ENCODE data around the gene DPM1.
A peak's percentile ranks its signal among the peaks of the same experiment; 100 is the strongest.

Gene DPM1

GRCh38 chr20:50967586-50967985 is 9.3 kb upstream of the DPM1 start:
- no peaks in the 10 kb centered on the region for H3K9me3 Mint-ChIP-seq
- peaks cover 0 to under 1% of the 10 kb centered on the region in 2 donors for H3K36me3 Mint-ChIP-seq
- ATAC-seq (replicated peaks) (no peak), DNase-seq (no peak)
- H3K4me1 Mint-ChIP-seq, result no peaks in the 10 kb centered on the region
- peaks cover 5% of the 10 kb centered on the region in 2 donors for H3K27me3 Mint-ChIP-seq
- no peak overlapping the region for H3K4me3 Mint-ChIP-seq
- H3K27ac Mint-ChIP-seq, result no peak overlapping the region

DNA sequence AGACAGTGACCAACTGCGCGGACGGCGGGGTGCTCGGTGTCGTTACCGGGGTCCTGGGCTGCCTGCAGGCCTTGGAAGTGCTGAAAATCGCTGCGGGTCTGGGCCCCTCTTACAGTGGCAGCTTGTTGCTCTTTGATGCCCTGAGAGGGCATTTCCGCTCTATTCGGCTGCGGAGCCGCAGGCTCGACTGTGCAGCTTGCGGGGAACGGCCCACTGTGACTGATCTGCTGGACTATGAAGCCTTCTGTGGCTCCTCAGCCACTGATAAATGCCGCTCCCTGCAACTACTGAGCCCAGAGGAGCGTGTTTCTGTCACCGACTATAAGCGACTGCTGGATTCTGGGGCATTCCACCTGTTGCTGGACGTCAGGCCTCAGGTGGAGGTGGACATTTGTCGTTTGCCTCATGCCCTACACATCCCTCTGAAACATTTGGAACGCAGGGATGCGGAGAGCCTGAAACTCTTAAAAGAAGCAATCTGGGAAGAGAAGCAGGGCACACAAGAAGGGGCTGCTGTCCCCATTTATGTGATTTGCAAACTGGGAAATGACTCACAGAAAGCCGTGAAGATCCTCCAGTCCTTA is 1.3 kb upstream of the DPM1 start:
- peak overlapping the region; percentile 100 for H3K27ac Mint-ChIP-seq
- H3K9me3 Mint-ChIP-seq, result peaks cover 0 to 3% of the 10 kb centered on the region in 2 donors
- H3K27me3 Mint-ChIP-seq, result no peaks in the 10 kb centered on the region
- DNase-seq (no peak), ATAC-seq (replicated peaks) (no peak)
- peaks cover 13 to 23% of the 10 kb centered on the region in 2 donors for H3K36me3 Mint-ChIP-seq
- H3K4me3 Mint-ChIP-seq, result peak overlapping the region; percentile 96
- peaks cover 9 to 38% of the 10 kb centered on the region in 2 donors for H3K4me1 Mint-ChIP-seq

DNA sequence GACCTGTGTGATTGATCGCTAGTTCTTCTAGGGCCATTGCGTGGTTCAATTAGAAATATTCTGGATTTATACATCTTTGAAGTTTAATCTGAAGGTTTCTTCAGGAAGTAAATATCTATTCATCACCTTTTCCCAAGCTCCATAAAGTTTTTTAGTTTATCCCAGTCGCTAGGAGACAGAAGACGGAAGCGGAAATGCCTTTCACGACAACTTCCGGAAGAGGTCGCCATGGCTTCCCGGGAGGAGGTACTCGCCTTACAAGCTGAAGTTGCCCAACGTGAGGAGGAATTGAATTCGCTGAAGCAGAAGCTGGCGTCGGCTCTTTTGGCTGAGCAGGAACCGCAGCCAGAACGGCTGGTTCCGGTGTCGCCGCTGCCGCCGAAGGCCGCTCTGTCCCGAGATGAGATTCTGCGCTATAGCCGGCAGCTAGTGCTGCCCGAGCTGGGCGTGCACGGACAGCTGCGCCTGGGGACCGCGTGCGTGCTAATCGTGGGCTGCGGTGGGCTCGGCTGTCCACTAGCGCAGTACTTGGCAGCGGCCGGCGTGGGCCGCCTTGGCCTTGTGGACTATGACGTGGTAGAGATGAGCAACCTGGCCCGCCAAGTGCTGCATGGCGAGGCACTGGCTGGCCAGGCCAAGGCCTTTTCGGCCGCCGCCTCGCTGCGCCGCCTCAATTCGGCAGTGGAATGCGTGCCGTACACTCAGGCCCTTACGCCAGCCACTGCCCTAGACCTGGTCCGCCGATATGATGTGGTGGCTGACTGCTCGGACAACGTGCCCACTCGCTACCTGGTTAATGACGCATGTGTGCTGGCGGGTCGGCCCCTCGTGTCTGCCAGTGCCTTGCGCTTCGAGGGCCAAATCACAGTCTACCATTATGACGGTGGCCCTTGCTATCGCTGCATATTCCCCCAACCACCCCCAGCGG is 547 bp upstream of the DPM1 start, which contains the start of gene MOCS3:
Gene MOCS3, plus strand, starts transcription at position 204 of the 928 bp plus-strand sequence. Its CDS starts 25 bp downstream, at position 229.
- peaks cover 9 to 38% of the 10 kb centered on the region in 2 donors for H3K4me1 Mint-ChIP-seq
- ATAC-seq (replicated peaks) (peak; percentile 81 to 83), DNase-seq (peak; percentile 75)
- no peaks in the 10 kb centered on the region for H3K27me3 Mint-ChIP-seq
- H3K36me3 Mint-ChIP-seq, result peaks cover 13 to 23% of the 10 kb centered on the region in 2 donors
- peak within 1 kb of the TSS; percentile 96 for H3K4me3 Mint-ChIP-seq
- H3K27ac Mint-ChIP-seq, result peak within 1 kb of the TSS; percentile 100
- peaks cover 0 to 3% of the 10 kb centered on the region in 2 donors for H3K9me3 Mint-ChIP-seq

- no peaks in the 10 kb centered on the region for H3K27me3 Mint-ChIP-seq
- peaks cover 10 to 20% of the 10 kb centered on the region in 2 donors for H3K36me3 Mint-ChIP-seq
- peaks cover 9 to 38% of the 10 kb centered on the region in 2 donors for H3K4me1 Mint-ChIP-seq
- ATAC-seq (replicated peaks) (no peak), DNase-seq (no peak)
- peaks cover 0 to 3% of the 10 kb centered on the region in 2 donors for H3K9me3 Mint-ChIP-seq
- H3K27ac Mint-ChIP-seq, result peak overlapping the region; percentile 100
- H3K4me3 Mint-ChIP-seq, result peak overlapping the region; percentile 96
Observed at GRCh38 chr20:50957276-50957675, 1.1 kb downstream of the DPM1 start.

- peaks cover 14 to 31% of the 10 kb centered on the region in 2 donors for H3K36me3 Mint-ChIP-seq
Observed at GRCh38 chr20:50953821-50954220, 4.5 kb downstream of the DPM1 start.

GRCh38 chr20:50953196-50953595 is 5.1 kb downstream of the DPM1 start:
- Mint-ChIP-seq H3K9me3 (no peaks in the 10 kb centered on the region), H3K27me3 (no peaks in the 10 kb centered on the region), H3K4me3 (no peak overlapping the region), H3K4me1 (peaks cover 4 to 29% of the 10 kb centered on the region in 2 donors), H3K36me3 (peaks cover 15 to 30% of the 10 kb centered on the region in 2 donors), H3K27ac (no peak overlapping the region)
- ATAC-seq (replicated peaks) (no peak), DNase-seq (no peak)

More at GRCh38 chr20:50953821-50954220, 4.5 kb downstream of the DPM1 start:
- Mint-ChIP-seq H3K4me3 (no peak overlapping the region), H3K4me1 (peaks cover 4 to 31% of the 10 kb centered on the region in 2 donors), H3K9me3 (no peaks in the 10 kb centered on the region), H3K27me3 (no peaks in the 10 kb centered on the region), H3K27ac (no peak overlapping the region)
- DNase-seq, result no peak
- no peak for ATAC-seq (replicated peaks)

DNA sequence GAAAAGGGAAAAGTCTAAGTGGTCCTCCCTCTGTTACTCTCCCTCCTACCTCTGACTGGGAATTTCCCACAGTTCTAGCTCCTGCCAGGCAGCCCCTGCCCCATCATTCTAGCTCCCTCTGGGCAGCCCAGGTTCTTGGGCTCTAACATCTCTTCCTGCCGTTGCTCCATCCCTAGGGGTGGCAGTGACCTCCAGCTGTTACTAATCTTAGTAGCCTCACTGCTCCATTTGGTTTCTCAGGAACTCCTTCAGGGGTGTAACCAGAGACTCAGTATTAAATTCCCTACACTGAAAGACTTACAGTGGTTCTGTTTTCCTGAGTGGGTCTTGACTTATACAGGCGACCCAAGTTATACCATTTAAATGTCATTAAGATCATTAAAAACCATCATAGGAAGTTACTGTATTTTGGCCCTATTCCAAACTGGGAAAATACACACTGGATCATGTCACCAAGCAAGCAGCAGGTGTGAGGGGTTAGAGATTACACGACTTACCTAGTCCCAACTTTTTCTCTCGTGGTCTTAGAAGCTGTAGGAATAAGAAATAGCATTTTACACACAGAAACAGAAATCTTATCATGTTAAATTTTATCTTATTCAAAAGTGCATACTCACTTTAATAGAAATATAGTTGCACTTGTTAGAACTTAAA is 10.1 kb downstream of the DPM1 start:
- Mint-ChIP-seq H3K4me3 (no peak overlapping the region), H3K9me3 (no peaks in the 10 kb centered on the region)

DNA sequence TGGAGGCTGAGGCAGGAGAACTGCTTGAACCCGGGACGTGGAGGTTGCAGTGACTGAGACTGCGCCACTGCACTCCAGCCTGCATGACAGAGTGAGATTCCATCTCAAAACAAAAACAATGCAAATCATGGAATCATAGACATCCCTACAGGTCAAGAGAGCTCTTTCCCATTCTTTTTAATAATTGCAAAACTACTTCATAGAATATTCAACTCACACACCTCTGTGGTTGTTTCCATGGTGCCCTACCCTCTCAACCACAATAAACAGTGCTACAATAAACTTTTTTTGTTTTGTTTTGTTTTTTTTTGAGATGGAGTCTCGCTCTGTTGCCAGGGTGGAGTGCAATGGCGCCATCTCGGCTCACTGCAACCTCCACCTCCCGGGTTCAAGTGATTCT is 15.3 kb downstream of the DPM1 start:
- Mint-ChIP-seq H3K27me3 (no peaks in the 10 kb centered on the region), H3K9me3 (no peaks in the 10 kb centered on the region), H3K4me1 (no peaks in the 10 kb centered on the region), H3K36me3 (peaks cover 29 to 39% of the 10 kb centered on the region in 2 donors), H3K4me3 (no peak overlapping the region), H3K27ac (no peak overlapping the region)
- ATAC-seq (replicated peaks) (no peak), DNase-seq (no peak)

More for the DNA sequence above, 10.1 kb downstream of the DPM1 start:
- H3K4me1 Mint-ChIP-seq, result peaks cover 0 to 11% of the 10 kb centered on the region in 2 donors
- H3K27me3 Mint-ChIP-seq, result no peaks in the 10 kb centered on the region
- ATAC-seq (replicated peaks), result no peak
- no peak overlapping the region for H3K27ac Mint-ChIP-seq
- H3K36me3 Mint-ChIP-seq, result peaks cover 32 to 42% of the 10 kb centered on the region in 2 donors
- no peak for DNase-seq

- Mint-ChIP-seq H3K36me3 (peaks cover 31% of the 10 kb centered on the region in 2 donors), H3K27ac (peak overlapping the region; percentile 25), H3K9me3 (no peaks in the 10 kb centered on the region), H3K4me3 (no peak overlapping the region), H3K4me1 (peaks cover 15 to 25% of the 10 kb centered on the region in 2 donors), H3K27me3 (no peaks in the 10 kb centered on the region)
- no peak for DNase-seq
- no peak for ATAC-seq (replicated peaks)
Observed at GRCh38 chr20:50933589-50933988, 24.7 kb downstream of the DPM1 start.

- Mint-ChIP-seq H3K27ac (peak overlapping the region; percentile 47), H3K4me3 (no peak overlapping the region), H3K4me1 (peaks cover 17 to 33% of the 10 kb centered on the region in 2 donors), H3K36me3 (peaks cover 31% of the 10 kb centered on the region in 2 donors), H3K9me3 (no peaks in the 10 kb centered on the region), H3K27me3 (no peaks in the 10 kb centered on the region)
- ATAC-seq (replicated peaks), result no peak
- DNase-seq, result no peak
Observed at GRCh38 chr20:50932691-50933280, 25.5 kb downstream of the DPM1 start.

- Mint-ChIP-seq H3K4me1 (peaks cover 17 to 41% of the 10 kb centered on the region in 2 donors), H3K27me3 (no peaks in the 10 kb centered on the region), H3K4me3 (peak overlapping the region; percentile 84 to 89), H3K36me3 (peaks cover 31 to 37% of the 10 kb centered on the region in 2 donors), H3K27ac (peak overlapping the region; percentile 97), H3K9me3 (no peaks in the 10 kb centered on the region)
- ATAC-seq (replicated peaks), result no peak
- no peak for DNase-seq
Observed at GRCh38 chr20:50932016-50932485, 26.3 kb downstream of the DPM1 start.

GRCh38 chr20:50931306-50932015 is 26.9 kb downstream of the DPM1 start, which contains the start of gene ADNP:
ADNP (minus strand) TSS chr20:50931437; CDS start chr20:50903996, 27,441 bp downstream.
- DNase-seq (peak; percentile 84), ATAC-seq (replicated peaks) (peak; percentile 70 to 74)
- Mint-ChIP-seq H3K4me1 (peaks cover 17 to 46% of the 10 kb centered on the region in 2 donors), H3K27ac (peak within 1 kb of the TSS; percentile 97), H3K4me3 (peak within 1 kb of the TSS; percentile 86 to 89), H3K27me3 (no peaks in the 10 kb centered on the region), H3K9me3 (no peaks in the 10 kb centered on the region), H3K36me3 (peaks cover 28 to 34% of the 10 kb centered on the region in 2 donors)

- ATAC-seq (replicated peaks), result peak; percentile 44 to 45
- Mint-ChIP-seq H3K9me3 (no peaks in the 10 kb centered on the region), H3K4me3 (peak overlapping the region; percentile 82 to 89), H3K27me3 (no peaks in the 10 kb centered on the region), H3K4me1 (peaks cover 18 to 49% of the 10 kb centered on the region in 2 donors), H3K36me3 (peaks cover 29 to 36% of the 10 kb centered on the region in 2 donors), H3K27ac (peak overlapping the region; percentile 97)
- DNase-seq, result no peak
Observed at GRCh38 chr20:50930976-50931305, 27.4 kb downstream of the DPM1 start.
